ENCODE measurements around the gene TM4SF20.

DNA sequence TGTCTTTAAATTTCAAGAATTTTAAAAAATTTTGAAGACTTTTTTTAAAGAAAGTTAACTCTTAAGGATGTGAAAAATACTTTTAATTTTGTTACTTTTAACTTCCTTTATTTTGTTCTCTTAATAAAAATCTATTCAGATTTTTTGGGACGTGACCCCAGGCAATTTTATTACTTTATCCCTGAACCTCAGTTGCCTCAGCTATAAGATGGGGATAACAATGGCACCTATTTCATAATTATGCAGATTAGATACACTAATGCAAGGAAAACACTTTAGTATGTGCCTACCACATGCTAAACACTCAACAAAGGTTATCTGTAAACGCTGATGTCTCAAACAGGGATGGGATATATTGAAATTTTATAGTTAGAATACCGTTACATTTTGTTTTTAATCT lies 10.1 kb upstream of the TM4SF20 start:
- TF ChIP-seq EZH2 (IDR thresholded peaks at IDR 0.05): no peak
- no peak for TF ChIP-seq POLR2AphosphoS5 (IDR thresholded peaks at IDR 0.05; ENCODE audit: borderline replicate concordance, low read depth, low read length)
- TF ChIP-seq FOXP2 (optimal IDR thresholded peaks at IDR 0.05; ENCODE audit: control extremely low read depth, extremely low read length, insufficient read depth): no peak
